Esophagus muscularis mucosa (tissue), 4 donors: ENCODE measurements around the gene TSPOAP1. TPM values are rescaled to one million over a fixed set of nuclear protein-coding genes. Genes with fewer than 3 reads are reported as not detected.
"Not testable (repeated sequence)": the region's sequence is repeated elsewhere in the genome, so short reads cannot be mapped to it uniquely, and the experiment has no call there.

ENCODE experiments used
- DNase-seq: peaks from one replicate; pipeline ENCODE4 v3.0.0-alpha.2; 2017; ENCODE audit errors: extremely low spot score
- H3K27ac ChIP-seq, 4 donors: fragments of 200-600 bp; sonication (generic); replicated peaks in 1 of 4; 1 replicate in 3 of 4; 2 replicates in 1 of 4; pipeline ENCODE4 v1.5.1; 2016 to 2019; ENCODE audit warnings: mild to moderate bottlenecking in 1 of 4
- H3K27me3 ChIP-seq, 4 donors: fragments of 200-600 bp; sonication (generic); one replicate each; pipeline versions ENCODE4 v1.5.1 to v1.6.0; 2016 to 2019
- H3K36me3 ChIP-seq, 4 donors: fragments of 200-600 bp; sonication (generic); one replicate each; pipeline ENCODE4 v1.5.1; 2016 to 2019
- H3K4me1 ChIP-seq, 4 donors: fragments of 200-600 bp; sonication (generic); one replicate each; pipeline ENCODE4 v1.5.1; 2016 to 2019
- H3K4me3 ChIP-seq, 4 donors: fragments of 200-600 bp; sonication (generic); 1 replicate in 2 of 4; 2 replicates in 2 of 4; pipeline ENCODE4 v1.5.1; 2016 to 2019; ENCODE audit warnings: mild to moderate bottlenecking in 4 of 4, moderate library complexity in 1 of 4
- H3K9me3 ChIP-seq, 4 donors: fragments of 200-600 bp; sonication (generic); 1 replicate in 3 of 4; 2 replicates in 1 of 4; pipeline ENCODE4 v1.5.1; 2016 to 2019
- EP300 ChIP-seq: sonication (generic); formaldehyde crosslinking; IDR thresholded peaks from one replicate; pipeline ENCODE4 v1.6.1; 2017; ENCODE audit warnings: antibody characterized with exemption
- POLR2A ChIP-seq: fragments of 450-650 bp; IDR thresholded peaks from one replicate; pipeline ENCODE4 v1.6.1; 2017; ENCODE audit warnings: antibody characterized with exemption, moderate library complexity, mild to moderate bottlenecking, low read depth
- POLR2AphosphoS5 ChIP-seq, 2 donors: sonication (generic); formaldehyde crosslinking; IDR thresholded peaks; one replicate each; pipeline ENCODE4 v1.6.1; 2017; ENCODE audit warnings: antibody characterized with exemption in 2 of 2
- WGBS: methylation state at CpG from one replicate; pipeline ENCODE4 v1.1.5; 2018; 5-methylcytosine and 5-hydroxymethylcytosine counted together
- intact Hi-C: fragments of 100-400 bp; cut with DNase I; formaldehyde crosslinking; loops from one replicate; pipeline ENCODE4 v1.15.1; 2023
- total RNA-seq, 4 donors: library from RNA; depleted of rRNA; stranded (reverse); fragments of >200 nt; gene quantifications; one replicate each; pipeline versions ENCODE4 v1.1.0 to v1.2.1, GENCODE V29; 2016
- TF ChIP-seq, protein P1 (sequence below), 3 experiments: fragments of 200-600 bp in 2 of 3; fragments of 450-650 bp in 1 of 3; sonication (generic) in 2 of 3; IDR thresholded peaks; one replicate each; pipeline ENCODE4 v1.5.1; 2017 to 2019; ENCODE audit warnings: antibody characterized with exemption in 3 of 3, mild to moderate bottlenecking in 2 of 3, moderate library complexity in 1 of 3

The TSPOAP1 gene
- total RNA-seq, 4 donors from 2014 or later = 10.0 to 19.0 (median 16.0) TPM

DNA sequence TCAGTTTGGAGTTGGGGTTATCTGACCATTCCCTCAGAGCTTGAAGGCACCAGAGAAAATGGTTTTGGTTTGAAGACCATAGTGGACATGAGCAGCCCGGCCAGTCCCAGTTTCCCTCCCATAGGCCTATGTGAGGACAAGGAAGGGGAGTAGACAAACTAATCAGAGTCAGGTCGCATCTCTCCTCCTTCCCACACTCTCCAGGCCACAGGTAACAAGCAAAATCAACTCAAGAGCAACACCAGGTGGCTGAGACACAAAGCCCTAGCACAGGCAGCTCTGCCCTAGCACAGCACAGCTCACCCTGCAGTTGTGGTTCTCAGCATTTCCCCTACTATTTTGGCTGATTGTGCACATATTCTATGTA, 16.2 kb upstream of the TSPOAP1 start:
- Histone ChIP-seq H3K4me3 (no peak overlapping the region), H3K27ac (no peak overlapping the region), H3K36me3 (peaks cover 55 to 68% (median 64%) of the 10 kb centered on the region in 4 donors), H3K27me3 (no peaks in the 10 kb centered on the region), H3K4me1 (peaks cover 0 to 8% (median 0%) of the 10 kb centered on the region in 4 donors), H3K9me3 (no peaks in the 10 kb centered on the region)
- 65% methylated on average over 2 of the region's 2 CpGs for WGBS
- intact Hi-C loops = loop anchor here (10.0 kb wide), 1 partner anchor 330 kb away; no protein-coding TSS in a partner anchor
- DNase-seq = no peak
- TF ChIP-seq POLR2AphosphoS5 (IDR thresholded peaks at IDR 0.05) = no peak
- no peak for TF ChIP-seq POLR2A
- TF ChIP-seq, protein P1, sequence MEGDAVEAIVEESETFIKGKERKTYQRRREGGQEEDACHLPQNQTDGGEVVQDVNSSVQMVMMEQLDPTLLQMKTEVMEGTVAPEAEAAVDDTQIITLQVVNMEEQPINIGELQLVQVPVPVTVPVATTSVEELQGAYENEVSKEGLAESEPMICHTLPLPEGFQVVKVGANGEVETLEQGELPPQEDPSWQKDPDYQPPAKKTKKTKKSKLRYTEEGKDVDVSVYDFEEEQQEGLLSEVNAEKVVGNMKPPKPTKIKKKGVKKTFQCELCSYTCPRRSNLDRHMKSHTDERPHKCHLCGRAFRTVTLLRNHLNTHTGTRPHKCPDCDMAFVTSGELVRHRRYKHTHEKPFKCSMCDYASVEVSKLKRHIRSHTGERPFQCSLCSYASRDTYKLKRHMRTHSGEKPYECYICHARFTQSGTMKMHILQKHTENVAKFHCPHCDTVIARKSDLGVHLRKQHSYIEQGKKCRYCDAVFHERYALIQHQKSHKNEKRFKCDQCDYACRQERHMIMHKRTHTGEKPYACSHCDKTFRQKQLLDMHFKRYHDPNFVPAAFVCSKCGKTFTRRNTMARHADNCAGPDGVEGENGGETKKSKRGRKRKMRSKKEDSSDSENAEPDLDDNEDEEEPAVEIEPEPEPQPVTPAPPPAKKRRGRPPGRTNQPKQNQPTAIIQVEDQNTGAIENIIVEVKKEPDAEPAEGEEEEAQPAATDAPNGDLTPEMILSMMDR (IDR thresholded peaks at IDR 0.05) = no peak
- TF ChIP-seq EP300 = no peak

DNA sequence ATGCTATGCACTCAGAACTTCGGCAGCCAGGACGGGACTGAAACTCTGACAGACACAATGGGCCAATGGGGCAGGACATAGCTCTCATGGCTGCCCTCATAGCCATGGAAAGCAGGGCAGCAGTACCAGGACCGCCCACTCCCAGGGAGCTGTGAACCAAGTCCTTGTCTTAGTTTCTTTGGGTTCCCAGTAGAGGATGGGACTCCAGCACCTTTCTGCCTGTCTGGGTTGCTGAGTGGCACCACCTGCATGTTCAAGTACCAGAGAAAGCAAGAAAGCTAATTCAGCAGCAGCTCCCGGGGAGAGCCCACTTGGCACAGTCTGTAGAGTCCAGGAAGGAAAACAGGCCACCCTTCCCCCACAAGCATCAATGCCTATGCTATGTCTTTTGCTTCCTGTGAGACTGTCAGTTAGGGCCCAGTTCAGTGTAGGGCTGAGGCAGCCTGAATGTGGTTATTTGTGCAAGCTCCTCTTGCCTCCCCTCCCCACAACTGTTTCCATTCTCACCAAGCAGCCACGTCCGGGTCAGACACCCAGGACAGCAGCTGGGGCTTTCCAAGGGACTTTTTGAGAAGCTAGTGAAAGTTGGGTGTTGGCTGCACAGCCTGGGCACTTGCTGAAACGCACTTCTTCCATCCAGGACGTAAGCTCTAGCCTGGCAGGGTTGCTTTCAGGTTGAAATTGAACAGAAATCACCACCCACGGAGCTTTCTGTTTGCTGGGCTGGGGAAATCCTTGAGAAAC, 15.6 kb upstream of the TSPOAP1 start:
- Histone ChIP-seq H3K36me3 (peaks cover 49 to 63% (median 58%) of the 10 kb centered on the region in 4 donors), H3K4me1 (peaks cover 0 to 14% (median 1%) of the 10 kb centered on the region in 4 donors), H3K27me3 (no peaks in the 10 kb centered on the region), H3K9me3 (no peaks in the 10 kb centered on the region), H3K27ac (no peak overlapping the region), H3K4me3 (no peak overlapping the region)
- WGBS = 61% methylated on average over 4 of the region's 9 CpGs
- TF ChIP-seq POLR2AphosphoS5 (IDR thresholded peaks at IDR 0.05) = no peak
- no peak for TF ChIP-seq EP300
- TF ChIP-seq, protein P1 (IDR thresholded peaks at IDR 0.05) = no peak
- TF ChIP-seq POLR2A = no peak
- no peak for DNase-seq
- intact Hi-C loops = loop anchor here (10.0 kb wide), 1 partner anchor 329 kb away; no protein-coding TSS in a partner anchor

DNA sequence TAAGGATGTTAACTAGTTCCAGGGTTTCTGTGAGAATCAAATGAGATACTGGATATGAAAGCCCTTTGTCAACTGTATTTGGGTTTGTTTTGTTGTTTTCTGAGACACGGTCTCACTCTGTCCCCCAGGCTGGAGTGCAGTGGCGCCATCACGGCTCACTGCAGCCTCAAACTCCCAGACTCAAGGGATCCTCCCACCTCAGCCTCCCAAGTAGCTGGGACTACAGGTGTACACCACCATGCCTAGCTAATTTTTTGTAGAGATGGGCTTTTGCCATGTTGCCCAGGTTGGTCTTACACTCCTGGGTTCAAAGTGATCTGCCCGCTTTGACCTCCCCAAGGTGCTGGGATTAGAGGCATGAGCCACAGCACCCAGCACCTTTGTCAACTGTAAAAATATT, 14.5 kb upstream of the TSPOAP1 start:
- H3K4me1 ChIP-seq = peaks cover 0 to 25% (median 11%) of the 10 kb centered on the region in 4 donors
- H3K27ac ChIP-seq = no peak overlapping the region
- intact Hi-C loops = loop anchor here (10.0 kb wide), 1 partner anchor 328 kb away; no protein-coding TSS in a partner anchor
- H3K4me3 ChIP-seq = no peak overlapping the region
- 97% methylated on average over 4 of the region's 4 CpGs for WGBS
- no peaks in the 10 kb centered on the region for H3K9me3 ChIP-seq
- peaks cover 38 to 52% (median 47%) of the 10 kb centered on the region in 4 donors for H3K36me3 ChIP-seq
- no peaks in the 10 kb centered on the region for H3K27me3 ChIP-seq
- DNase-seq = no peak
- TF ChIP-seq, protein P1 (IDR thresholded peaks at IDR 0.05) = no peak
- no peak for TF ChIP-seq EP300
- no peak for TF ChIP-seq POLR2A
- no peak for TF ChIP-seq POLR2AphosphoS5 (IDR thresholded peaks at IDR 0.05)

DNA sequence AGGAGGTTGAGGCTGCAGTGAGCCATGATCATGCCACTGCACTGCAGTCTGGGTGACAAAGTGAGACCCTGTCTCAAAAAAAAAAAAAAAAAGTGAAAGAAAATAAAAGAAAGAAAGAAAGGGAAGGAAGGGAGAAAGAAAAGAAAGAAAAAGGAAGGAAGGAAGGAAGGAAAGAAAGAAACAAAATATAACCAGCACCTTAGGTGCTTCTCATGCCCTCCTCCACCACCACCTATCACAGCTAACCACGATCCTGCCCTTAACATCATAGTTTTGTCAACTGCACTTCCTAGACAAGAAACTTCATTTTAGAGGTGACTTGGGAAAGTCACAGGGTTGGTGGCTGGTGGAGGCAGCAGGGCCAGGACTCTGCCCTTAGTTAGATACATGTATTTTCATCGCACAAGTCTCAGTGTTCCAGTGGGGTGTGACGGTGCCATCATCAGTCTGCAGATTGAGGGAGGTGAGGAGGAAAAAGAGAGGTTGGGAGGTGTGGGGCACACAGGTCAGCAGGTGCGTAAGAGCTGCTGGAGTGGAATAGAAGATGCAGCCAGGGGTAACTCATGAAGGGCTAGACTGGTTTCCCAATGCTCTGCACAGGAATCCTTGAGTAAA, 13.4 kb upstream of the TSPOAP1 start:
- Histone ChIP-seq H3K9me3 (no peaks in the 10 kb centered on the region), H3K27me3 (peaks cover 0 to 5% (median 0%) of the 10 kb centered on the region in 4 donors), H3K4me1 (peaks cover 0 to 36% (median 23%) of the 10 kb centered on the region in 4 donors), H3K4me3 (no peak overlapping the region), H3K36me3 (peaks cover 27 to 40% (median 36%) of the 10 kb centered on the region in 4 donors), H3K27ac (no peak overlapping the region)
- no peak for DNase-seq
- WGBS = 84% methylated on average over 4 of the region's 4 CpGs
- intact Hi-C loops = loop anchor here (10.0 kb wide), 1 partner anchor 327 kb away; no protein-coding TSS in a partner anchor
- TF ChIP-seq, protein P1 (IDR thresholded peaks at IDR 0.05) = no peak
- TF ChIP-seq POLR2A (no peak), EP300 (no peak), POLR2AphosphoS5 (IDR thresholded peaks at IDR 0.05) (no peak)

DNA sequence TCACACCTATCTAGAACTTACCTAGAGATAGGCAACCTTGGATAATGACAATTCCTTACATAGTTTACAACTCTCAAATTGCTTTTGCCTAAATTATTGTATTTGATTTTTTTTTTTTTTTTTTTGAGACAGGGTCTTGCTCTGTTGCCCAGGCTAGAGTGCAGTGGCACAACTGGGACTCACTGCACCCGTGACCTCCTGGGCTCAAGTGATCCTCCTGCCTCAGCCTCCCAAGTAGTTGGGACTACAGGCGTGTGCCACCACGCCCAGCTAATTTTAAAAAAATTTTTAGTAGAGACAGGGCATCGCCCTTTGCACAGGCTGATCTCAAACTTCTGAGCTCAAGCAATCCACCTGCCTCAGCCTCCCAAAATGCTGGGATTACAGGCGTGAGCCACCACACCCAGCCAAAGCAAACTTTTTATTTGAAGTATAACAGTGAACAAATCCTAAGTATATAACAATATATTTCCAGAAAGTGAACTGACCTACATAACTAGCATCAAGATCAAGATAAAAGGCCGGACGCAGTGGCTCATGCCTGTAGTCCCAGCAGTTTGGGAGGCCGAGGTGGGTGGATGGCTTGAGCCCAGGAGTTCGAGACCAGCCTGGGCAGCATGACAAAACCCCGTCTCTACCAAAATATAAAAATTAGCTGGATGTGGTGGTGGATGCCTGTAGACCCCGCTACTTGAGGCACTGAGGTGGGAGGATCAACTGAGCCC, 12.7 kb upstream of the TSPOAP1 start:
- H3K27ac ChIP-seq, H3K4me3 ChIP-seq, H3K27me3 ChIP-seq, DNase-seq, H3K9me3 ChIP-seq: not testable (repeated sequence)
- peaks cover 2 to 43% (median 29%) of the 10 kb centered on the region in 4 donors for H3K4me1 ChIP-seq
- H3K36me3 ChIP-seq = peaks cover 20 to 33% (median 29%) of the 10 kb centered on the region in 4 donors
- WGBS = 94% methylated on average over 11 of the region's 11 CpGs
- intact Hi-C loops = loop anchor here (10.0 kb wide), 1 partner anchor 326 kb away; no protein-coding TSS in a partner anchor
